Measurements from ENCODE around the gene SLC25A5.

- TF ChIP-seq RELA (IDR thresholded peaks at IDR 0.05; ENCODE audit: borderline replicate concordance, partially characterized antibody) (no peak), CTCF (IDR thresholded peaks at IDR 0.05 in 2 of 3, conservative IDR thresholded peaks at IDR 0.05 in 1 of 3; ENCODE audit: control insufficient read depth in 2 of 3, extremely low read depth in 1 of 3, insufficient read depth in 1 of 3, low read depth in 3 of 3, low read length in 3 of 3) (no peak), ZZZ3 (IDR thresholded peaks at IDR 0.05; ENCODE audit: control insufficient read depth, insufficient read length, low read depth) (no peak), BCL3 (IDR thresholded peaks at IDR 0.05; ENCODE audit: borderline replicate concordance, insufficient read depth, low read depth, low read length, poor library complexity, severe bottlenecking) (no peak), EP300 (IDR thresholded peaks at IDR 0.05; ENCODE audit: borderline replicate concordance in 1 of 2, control insufficient read depth in 1 of 2, low read depth in 2 of 2, low read length in 2 of 2) (no peak), HDAC2 (IDR thresholded peaks at IDR 0.05) (no peak)
These were observed 40.5 kb upstream of the SLC25A5 start for GRCh38 chrX:119427795-119428185.
